ENCODE data around the gene KCNRG.
A peak's percentile ranks its signal among the peaks of the same experiment; 100 is the strongest.

Gene KCNRG

DNA sequence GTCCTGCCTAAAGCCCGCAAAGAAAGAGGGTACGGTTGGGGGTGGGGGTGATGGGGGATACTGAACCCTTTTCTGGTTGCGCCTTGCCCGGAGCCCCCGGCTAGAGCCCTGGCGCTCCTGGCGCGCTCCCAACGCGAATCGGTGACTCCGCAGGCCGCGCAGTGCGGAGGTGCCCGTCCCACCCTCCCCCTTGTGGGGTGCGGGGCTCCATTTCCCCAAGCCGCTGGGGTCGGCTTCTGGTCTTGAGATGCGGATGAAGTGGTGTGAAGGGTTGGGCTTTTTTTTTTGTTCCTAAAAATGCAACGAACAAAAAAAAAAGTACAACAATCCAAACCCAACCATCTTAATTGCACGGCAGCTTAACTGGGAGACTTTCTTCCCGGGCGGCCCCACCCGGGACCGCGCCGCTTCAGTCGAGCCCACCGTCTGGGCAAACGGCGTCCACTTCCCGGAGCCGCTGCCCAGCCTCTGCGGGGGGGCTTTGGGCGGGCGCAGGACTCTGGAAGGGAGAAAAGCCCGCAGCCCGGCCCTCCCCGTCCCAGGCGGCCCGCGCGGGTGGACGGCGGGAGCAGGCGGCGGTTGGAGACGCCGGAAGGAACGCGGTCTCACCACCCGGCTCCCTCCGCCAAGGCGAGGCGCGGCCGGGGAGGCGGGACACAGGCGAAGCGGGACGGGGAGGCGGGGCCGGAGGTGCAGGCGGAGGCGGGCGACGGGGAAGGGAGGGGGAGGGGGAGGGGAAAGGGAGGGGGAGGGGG, 18.9 kb upstream of the KCNRG start:
- H3K4me3 ChIP-seq (ENCODE audit: low read depth, low read length) = peak overlapping the region; percentile 74
- peak; percentile 96 for DNase-seq (ENCODE audit: low read depth)
- TF ChIP-seq CTCF (conservative IDR thresholded peaks at IDR 0.05; ENCODE audit: low read depth, low read length) = no peak

DNA sequence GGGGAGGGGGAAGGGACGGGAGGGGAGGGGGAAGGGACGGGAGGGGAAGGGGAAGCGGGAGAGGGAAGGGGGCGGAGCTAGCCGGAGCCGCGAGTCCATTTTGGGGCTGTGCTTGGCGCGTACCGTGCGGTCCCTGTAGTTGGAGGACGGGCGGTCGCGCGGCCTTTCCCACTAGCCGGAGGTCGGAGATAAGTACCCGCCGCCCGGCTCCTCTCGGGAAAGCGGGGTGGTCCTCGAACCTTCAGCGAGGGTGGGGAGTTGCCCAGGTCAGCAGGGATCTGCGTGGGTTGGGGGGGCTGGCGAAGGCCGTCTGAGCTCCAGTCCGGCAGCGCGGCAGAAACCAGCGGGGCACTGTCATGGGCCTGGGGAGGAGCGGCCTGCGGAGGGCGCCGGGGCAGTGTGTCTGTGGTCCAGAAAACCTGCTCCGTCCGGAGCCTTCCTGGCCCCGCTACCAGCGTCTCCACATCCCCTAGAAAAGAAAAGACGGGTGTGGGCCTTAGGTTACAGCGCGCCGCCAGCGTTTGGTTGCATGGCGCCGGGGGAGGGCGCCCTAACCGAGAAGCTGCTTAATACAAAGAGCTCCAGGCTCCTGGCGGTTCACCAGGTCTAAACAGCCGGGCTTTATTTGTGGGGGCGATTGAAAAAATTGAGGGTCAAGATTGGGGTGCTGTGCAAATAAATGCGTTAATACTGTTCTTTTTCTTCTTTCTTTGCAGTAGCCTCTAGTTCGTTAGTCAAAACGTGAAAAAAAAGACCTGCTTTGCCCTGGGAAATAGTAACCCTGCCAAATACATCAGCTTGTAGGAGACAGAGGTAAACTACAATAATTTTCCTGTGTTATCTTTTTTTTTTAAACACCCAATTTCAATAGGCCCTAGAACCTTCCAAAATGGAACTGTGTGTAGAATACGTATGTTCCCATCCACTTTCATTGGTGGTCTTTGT, 18.0 kb upstream of the KCNRG start, which contains the start of gene TRIM13:
Gene TRIM13, plus strand, starts transcription at position 92 of the 945 bp plus-strand sequence. CDS start 14,899 bp downstream, outside the sequence.
- peak; percentile 95 for DNase-seq (ENCODE audit: low read depth)
- H3K4me3 ChIP-seq (ENCODE audit: low read depth, low read length) = peak within 1 kb of the TSS; percentile 88
- TF ChIP-seq CTCF (conservative IDR thresholded peaks at IDR 0.05; ENCODE audit: low read depth, low read length) = peak; percentile 84

DNA sequence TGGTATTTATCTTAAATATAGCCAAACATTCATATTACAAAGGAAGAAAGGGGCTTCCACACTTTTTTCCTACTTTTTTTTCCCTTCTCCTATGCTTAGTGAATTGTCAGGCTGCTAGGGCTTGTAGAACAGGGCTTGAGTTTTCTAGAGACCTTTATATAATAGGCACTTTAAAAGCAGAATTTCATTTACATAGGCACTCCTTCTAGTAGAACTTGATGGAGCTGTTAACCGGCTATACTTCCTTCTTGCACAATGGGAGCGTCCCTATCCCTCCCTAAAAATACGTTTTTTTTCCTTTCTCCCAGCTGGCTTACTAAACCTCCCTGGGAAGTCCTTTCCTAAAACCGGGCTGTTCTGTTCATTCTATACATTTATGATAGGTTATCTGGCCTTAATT, 17.3 kb upstream of the KCNRG start:
- DNase-seq (ENCODE audit: low read depth) = no peak
- no peak for TF ChIP-seq CTCF (conservative IDR thresholded peaks at IDR 0.05; ENCODE audit: low read depth, low read length)
- H3K4me3 ChIP-seq (ENCODE audit: low read depth, low read length) = peak overlapping the region; percentile 88

GRCh38 chr13:49998714-49999624, 16.3 kb upstream of the KCNRG start:
- no peak for TF ChIP-seq CTCF (conservative IDR thresholded peaks at IDR 0.05; ENCODE audit: low read depth, low read length)
- peak overlapping the region; percentile 88 for H3K4me3 ChIP-seq (ENCODE audit: low read depth, low read length)
- DNase-seq (ENCODE audit: low read depth) = no peak

GRCh38 chr13:50001287-50001686, 14.0 kb upstream of the KCNRG start:
- peak; percentile 29 for DNase-seq (ENCODE audit: low read depth)
- no peak for TF ChIP-seq CTCF (conservative IDR thresholded peaks at IDR 0.05; ENCODE audit: low read depth, low read length)

GRCh38 chr13:50006426-50007135, 8.7 kb upstream of the KCNRG start:
- H3K4me3 ChIP-seq (ENCODE audit: low read depth, low read length) = no peak overlapping the region
- no peak for TF ChIP-seq CTCF (conservative IDR thresholded peaks at IDR 0.05; ENCODE audit: low read depth, low read length)
- DNase-seq (ENCODE audit: low read depth) = peak; percentile 60

More at GRCh38 chr13:50001287-50001686, 14.0 kb upstream of the KCNRG start:
- no peak overlapping the region for H3K4me3 ChIP-seq (ENCODE audit: low read depth, low read length)

Measured in choroid plexus epithelial cell (primary cell).